HG03066 (cell line): Measurements from ENCODE around the gene MLLT10.
"Not testable (repeated sequence)": the region's sequence is repeated elsewhere in the genome, so short reads cannot be mapped to it uniquely, and the experiment has no call there.

Source experiments
- ATAC-seq: cut with Tn5 transposase; IDR thresholded peaks from one replicate; pipeline ENCODE4 v1.9.1; 2021; ENCODE audit warnings: low read depth; ENCODE audit not compliant: unreplicated experiment

Gene MLLT10

DNA sequence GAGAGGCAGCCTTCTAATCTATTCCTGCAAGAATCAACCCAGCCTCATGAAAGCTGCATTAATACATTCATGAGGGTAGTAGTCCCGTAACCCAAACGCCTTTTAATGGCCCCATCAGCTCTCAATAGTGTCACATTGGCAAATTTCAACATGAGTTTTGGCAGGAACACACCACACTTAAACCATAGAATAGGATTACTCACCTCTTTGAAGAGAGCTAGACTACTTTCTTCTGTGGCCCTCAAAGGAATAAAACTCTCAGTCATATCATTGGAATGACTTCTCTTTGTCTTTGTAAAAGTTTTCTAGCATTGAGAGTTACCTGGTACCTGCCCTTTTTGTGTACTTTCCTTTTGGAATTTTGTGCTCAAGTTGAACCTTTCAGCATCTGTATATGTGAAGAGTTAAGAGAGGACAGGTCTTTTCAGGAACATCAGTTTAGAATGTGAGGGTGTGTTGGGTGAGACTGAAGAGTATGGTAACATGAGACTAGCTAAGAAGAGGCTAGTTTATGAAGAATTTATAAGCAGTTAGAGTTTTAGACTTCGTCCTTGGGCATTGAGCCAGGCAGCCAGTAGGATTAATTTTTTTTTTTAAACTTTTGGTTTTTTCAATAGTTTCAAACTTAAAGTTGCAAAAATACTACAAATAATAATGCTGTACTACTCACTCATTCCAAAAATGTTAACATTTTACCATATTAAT, 92.6 kb downstream of the MLLT10 start:
- ATAC-seq: no peak

DNA sequence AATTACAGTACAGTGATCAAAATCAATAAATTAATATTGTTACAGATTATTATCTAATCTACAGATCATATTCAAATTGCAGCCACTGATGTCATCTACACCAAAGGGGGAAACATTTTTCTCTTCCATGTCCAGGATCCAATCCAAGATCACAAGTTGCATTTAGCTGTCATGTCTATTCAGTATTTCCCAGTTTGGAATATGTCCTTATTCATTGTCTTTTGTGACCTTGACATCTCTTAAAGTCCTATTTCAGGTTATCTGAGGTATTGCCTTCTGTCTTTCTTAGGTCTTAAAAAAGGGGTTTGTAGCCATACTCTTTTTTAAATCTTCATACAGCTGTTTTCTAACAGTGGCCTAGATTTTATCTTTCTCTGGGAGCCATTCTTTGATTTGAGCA, 93.3 kb downstream of the MLLT10 start:
- ATAC-seq: no peak

DNA sequence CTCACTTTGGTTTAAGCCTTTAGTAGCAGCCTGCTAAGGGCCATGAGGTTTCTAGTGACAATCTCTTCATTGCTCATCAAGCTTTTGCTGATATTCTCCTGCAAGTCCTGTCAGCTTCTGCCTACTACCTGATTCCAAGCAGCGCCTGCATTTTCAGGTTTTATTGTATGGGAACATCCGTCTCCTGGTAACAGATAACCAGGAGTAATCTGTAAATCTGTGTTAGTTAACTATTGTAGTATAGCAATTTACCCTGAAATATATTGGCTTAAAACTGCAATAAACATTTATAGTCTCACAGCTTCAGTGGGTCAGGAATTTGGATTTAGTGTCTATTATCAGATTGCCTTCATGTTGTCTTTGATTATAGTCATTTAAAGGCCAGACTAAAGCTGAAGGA, 94.0 kb downstream of the MLLT10 start:
- ATAC-seq: no peak

DNA sequence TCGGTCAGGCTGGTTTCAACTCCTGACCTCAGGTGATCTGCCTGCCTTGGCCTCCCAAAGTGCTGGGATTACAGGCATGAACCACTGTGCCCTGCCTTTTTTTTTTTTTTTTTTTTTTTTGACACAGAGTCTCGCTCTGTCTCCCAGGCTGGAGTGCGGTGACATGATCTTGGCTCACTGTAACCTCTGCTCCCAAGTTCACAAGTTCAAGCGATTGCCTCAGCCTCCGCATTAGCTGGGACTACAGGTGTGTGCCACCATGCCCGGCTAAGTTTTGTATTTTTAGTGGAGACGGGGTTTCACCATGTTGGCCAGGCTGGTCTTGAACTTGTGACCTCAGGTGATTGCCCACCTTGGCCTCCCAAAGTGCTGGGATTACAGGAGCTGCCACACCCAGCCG, 94.6 kb downstream of the MLLT10 start:
- ATAC-seq: not testable (repeated sequence)

DNA sequence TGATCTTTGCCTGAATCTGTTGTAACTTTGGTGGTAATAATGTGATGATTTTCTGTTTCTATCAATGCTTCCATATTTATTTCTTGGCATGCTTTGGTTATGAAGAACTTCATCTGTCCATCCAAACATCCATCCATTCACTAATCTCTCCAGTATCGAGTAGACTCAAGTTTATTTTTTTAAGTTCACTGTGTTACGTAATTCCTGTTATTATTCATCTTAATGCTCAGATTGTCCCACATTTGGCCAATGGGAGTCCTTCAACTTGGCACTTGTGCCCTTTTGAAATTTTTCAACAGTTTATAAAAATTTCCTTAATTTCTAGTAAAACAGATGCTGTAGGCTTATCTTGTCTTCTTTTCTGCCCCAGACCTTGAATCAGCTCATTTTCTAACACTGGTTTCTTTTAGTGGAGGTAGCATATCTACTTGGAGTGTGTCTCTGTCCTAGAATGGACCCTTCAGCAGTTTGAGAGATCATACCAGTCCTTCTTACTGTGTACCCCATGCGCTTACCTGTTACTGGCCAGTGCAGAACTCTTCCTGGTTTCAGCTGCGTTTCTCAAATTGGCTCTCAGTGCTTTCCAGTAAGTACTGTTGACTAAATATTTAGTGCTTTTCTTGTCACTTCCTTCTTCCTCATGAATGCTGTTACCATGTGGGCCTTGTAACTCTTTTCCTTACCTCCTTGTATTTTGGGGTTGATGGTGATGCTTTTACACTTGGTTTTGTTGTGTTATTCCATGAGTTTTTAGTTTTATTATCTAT, 100.8 kb downstream of the MLLT10 start:
- ATAC-seq: no peak

DNA sequence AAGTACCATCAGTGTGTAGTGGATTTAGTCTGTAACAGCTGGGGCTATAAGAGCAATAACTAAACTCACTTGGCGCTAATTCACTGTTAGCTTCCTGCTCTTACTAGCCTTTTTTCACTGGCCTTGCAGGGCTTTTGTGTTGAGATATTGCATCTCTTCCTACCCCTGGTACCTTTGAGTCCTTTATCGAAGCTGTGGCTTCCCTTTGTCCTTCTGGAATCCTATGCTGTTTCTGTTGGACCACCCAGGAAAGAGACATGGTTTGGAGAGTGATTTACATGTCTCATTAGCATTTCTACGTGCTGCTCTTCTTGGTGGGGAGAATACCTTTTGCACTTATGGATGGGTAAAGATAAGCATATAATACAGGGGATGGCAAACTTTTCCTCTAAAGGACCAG, 103.8 kb downstream of the MLLT10 start:
- ATAC-seq: no peak

DNA sequence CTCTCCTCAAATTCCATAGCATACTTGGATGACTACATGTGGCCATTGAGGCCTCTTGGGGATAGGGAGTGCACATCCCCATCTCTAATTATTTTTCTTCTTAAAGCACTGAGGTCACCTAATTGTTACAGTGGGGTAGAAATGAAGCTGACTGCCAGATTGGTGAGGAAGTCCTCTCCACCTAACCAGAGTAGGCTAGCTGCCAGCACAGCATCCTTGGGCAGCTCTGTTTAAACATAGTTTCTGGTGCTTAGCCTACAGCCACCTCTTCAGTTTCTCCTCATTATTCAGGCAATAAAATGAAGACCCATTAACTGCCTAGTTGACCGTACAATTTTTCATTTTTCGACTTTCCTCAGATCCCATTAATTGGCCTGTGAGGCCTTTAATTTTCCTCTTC, 104.6 kb downstream of the MLLT10 start:
- no peak for ATAC-seq

DNA sequence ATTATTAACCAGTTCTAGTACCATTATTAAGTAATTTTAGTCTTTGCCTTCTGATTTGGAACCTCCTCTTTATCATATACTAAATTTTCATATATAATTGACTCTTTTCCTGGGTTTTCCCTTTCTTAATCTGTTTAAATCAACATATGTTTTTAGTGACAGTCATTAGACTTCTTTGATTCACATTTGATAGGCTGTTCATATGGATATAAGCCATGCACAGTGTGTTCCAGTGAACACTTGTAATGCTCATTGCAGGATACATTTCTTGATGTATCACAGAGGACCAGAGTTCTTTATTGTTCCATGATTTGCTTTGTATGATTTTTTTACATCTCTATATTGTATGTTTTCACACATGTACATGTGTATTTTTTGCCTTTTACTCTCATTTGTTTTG, 114.0 kb downstream of the MLLT10 start:
- ATAC-seq: no peak

DNA sequence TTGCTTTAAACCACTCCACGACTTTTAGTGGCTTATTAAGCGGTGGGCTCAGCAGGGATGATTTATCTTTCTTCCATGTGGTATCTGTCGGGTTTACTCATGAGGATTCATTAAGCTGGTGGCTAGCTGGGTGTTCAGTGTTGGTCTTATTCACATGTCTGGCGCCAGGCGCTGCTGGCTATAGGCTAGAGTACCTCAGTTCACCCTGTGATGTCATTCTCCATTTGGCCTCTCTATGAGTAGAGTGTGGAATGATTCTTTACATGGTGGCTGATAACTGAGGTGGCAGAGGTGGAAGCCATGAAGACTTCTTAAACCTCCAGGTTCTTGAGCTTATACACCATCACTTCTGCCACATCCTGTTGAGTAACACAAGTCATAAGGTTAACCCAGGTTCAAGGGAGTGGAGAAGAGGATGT, 115.4 kb downstream of the MLLT10 start:
- no peak for ATAC-seq

DNA sequence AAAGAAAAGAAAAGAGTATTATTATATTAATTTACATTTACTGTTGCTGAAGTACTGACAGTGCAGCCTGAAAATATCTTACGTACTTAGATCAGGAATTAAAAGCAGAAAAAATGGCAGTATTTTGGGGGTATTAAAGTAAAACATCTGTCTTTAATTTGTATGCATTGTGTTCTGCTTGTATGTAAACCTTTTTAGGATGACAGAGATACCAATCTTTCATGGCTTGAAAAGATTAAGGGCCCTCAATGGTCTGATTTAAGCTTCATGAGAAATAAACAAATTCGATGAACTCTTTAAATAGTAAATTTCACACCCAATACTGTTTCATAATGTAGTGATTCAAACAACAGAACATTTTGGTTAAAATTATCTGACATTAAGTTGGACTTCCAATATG, 116.3 kb downstream of the MLLT10 start:
- no peak for ATAC-seq

DNA sequence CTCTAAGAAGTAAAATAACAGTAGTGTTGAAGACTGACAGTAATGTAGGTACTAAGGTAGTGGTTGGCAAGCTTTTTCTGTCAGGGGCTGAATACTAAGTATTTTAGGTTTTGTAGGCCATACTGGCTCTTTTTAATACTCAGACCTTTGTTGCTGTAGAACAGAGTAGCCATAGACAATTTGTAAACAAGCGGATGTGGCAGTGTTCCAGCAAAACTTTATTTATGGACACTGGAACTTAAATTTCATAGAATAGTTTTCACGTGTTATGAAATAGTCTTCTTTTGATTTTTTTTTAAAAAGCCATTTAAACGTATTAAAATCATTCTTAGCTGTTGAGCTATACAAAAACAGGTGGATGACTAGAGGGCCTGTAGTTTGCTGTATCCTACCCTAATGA, 121.2 kb downstream of the MLLT10 start:
- no peak for ATAC-seq

DNA sequence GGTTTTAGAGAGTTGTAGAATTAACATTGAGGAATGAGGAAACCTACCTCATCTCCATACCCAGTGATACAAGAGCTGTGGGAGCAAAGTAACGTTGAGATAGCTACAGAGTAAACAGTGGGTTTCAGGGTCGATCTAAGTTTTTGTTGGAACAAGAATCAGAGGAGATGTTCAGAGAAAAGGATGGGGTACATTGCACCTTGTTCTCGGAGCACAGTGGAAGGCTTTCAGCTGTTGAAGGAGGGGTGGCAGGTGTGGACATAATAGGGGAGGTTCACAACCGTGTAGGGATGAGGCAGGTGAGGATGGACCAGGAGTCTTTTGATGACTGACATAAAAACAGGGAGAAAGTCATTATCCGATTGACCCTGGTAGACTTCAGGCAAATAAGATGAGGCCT, 121.7 kb downstream of the MLLT10 start:
- no peak for ATAC-seq

DNA sequence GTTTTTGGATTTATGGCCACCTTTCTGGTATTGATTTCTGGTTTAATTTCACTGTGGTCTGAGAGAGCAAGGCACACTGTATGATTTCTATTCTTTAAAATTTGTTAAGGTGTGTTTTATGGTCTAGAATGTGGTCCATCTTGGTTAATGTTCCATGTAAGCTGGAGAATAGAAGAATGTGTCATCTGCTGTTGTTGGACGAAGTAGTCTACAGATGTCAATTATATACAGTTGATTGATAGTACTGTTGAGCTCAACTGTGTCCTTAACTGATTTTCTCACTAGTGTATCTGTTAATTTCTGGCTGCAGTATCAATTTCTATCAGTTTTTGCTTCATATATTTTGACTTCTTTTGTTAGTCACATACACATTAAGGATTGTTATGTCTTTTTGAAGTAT, 127.1 kb downstream of the MLLT10 start:
- no peak for ATAC-seq

DNA sequence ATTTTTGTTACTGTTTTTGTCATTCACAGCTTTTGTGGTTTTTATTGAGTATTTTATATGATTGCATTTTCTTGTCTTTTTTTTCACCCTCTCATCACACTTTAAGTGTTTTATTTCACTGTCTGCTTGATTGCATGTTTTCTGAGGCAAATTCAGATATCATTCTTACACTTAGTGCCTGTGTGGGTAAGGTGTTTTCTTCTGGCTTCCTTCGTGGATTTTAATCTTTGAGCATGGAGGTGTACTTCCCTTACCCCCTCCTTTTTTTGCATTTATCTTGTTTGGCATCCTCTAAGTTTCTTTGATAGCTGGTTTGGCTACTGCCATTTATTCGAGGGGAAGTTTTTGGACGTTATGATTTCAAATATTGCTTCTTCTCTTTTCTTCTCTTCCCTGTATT, 127.9 kb downstream of the MLLT10 start:
- ATAC-seq: no peak

DNA sequence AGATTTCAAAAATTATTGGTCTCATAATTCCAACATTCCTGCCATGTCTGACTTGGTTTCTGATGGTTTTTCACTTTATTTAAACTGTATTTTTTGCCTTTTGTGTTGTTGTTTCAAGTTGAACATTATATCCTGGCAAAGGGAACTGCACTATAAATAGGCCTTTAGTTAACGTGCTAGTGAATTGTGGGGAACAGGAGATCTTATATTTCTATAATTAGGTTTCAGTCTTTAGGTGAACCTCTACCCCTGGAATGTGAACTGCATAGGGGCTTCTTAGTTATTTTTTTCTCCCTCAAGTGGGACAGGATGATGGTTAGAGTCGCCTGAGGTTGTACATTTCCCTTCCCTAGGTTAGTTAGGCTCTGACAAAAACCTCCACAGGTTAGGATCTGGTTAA, 128.6 kb downstream of the MLLT10 start:
- ATAC-seq: no peak

DNA sequence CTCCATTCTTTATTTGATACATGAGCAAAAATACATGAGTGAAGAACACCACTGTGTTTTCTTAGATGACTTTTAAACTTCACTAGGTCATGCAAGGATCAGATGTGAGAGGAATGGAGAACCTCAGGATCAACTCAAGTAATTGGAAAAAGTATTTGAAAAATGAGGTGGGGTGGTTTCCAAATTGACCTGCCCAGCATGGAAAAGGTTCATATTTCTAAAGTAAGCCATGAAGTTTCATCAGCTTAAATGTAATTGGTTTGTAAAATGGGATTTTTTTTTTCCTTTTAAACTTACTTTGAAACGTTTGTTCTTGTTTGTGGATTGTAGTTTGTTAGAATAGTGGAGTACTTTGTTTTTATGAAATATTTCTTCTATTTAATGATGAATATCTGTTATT, 134.8 kb downstream of the MLLT10 start:
- no peak for ATAC-seq

DNA sequence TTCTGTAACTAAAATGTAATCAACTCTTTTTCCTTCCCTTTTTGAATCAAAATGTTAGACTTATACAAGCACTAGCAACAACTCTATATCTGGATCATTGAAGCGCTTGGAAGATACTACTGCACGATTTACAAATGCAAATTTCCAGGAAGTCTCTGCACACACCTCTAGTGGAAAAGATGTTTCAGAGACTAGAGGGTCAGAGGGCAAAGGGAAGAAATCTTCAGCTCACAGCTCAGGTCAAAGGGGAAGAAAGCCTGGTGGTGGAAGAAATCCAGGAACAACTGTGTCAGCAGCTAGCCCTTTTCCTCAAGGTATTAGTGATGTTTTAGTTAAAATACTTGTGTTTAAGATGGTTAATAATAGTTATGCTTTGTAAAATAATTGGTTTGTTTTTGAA, 136.4 kb downstream of the MLLT10 start:
- ATAC-seq: no peak

DNA sequence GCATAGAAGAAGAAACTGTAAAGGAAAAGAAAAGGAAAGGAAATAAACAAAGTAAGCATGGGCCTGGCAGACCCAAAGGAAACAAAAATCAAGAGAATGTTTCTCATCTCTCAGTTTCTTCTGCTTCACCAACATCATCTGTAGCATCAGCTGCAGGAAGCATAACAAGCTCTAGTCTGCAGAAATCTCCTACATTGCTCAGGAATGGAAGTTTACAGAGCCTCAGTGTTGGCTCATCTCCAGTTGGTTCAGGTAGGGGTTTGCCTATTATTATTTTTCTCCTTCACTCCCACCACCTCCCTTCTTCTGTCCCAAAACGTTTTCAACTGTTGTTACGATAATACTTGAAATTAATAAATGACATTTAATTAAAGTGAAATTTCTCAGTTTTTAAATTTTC, 139.6 kb downstream of the MLLT10 start:
- ATAC-seq: no peak

DNA sequence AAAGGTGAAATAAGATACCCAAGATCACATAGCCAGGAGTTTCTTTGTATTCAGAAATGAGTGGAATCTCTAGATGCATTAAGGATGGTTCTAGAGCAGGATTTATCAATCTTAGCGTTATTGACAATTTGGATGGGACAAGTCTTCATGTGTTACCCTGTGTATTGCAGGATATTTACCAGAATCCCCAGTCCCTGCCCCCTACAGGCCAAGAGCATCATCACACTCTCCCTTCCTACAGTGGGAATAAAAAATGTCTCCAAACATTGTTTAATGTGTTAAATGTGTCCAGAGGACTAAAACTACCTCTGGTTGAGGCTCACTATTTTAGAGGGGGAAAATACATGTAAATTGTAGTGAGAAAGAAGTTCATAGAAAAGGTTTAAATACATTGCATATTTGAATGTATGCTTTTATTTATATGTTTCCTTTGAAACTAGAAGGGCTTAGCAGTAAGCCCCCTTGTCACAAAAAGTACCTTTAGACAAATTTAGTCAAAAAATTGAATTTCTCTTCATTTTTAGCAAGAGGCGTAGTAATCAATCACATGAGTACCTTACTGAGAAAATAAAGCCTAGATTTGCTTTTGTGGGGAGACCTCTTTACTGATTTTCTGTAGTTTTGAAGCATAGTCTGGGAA, 141.2 kb downstream of the MLLT10 start:
- no peak for ATAC-seq

DNA sequence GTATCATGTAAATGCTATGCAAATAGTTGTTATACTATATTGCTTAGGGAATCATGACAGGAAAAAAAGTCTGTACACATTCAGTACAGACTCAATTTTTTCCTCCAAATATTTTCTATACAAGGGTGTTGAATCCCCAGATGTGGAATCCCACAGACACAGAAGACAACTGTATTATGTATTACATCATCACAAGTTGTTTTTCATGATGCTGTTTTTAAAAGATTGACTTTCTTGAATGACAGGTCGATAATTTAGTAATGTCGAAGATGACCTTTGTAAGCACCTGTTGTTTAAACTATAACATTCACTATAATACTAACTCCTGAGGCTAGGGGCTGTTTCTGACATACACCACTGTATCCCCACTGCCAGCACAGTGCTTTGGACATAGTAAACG, 143.5 kb downstream of the MLLT10 start:
- ATAC-seq: no peak

DNA sequence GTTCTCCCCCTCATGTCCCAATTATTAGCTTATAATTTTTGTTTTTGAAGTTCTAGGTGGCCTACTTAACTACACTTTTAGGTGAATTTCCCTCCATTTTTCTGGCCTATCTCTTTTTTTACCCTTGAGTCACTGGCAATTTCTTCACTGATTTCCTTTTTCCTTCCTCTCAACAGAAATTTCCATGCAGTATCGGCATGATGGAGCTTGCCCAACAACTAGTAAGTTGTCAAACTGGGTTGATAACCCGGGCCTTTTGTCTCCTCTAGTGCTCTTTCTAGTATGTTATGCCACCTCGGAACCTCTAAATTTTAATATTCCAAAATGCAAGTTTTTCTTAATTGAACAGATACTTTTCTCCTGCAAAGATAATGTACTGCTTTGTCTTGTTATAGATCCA, 147.1 kb downstream of the MLLT10 start:
- ATAC-seq: no peak
